CD4-positive, alpha-beta T cell (primary cell): ENCODE data around the gene PGAP3. TPM values are rescaled to one million over a fixed set of nuclear protein-coding genes. Genes with fewer than 3 reads are reported as not detected.
A peak's percentile ranks its signal among the peaks of the same experiment; 100 is the strongest.

ENCODE experiments used
- ATAC-seq: fragments of 200-7000 bp; cut with Tn5 transposase; one replicate; pipeline ENCODE4 v1.10.0; 2022; ENCODE audit warnings: mild to moderate bottlenecking; ENCODE audit not compliant: poor library complexity
- CTCF ChIA-PET: fragments of 350-600 bp; sonication (Branson Sonifier 250); formaldehyde crosslinking; loops from one replicate; lab custom pipeline; 2021; ENCODE audit warnings: antibody characterized with exemption, inconsistent platforms; lab: Charles Lee
- POLR2A ChIA-PET: fragments of 350-600 bp; sonication (Branson Sonifier 250); formaldehyde crosslinking; loops from one replicate; lab custom pipeline; 2021; ENCODE audit warnings: antibody characterized with exemption, inconsistent platforms; lab: Charles Lee
- DNase-seq, 14 experiments: peaks; one replicate each; pipeline ENCODE4 v3.0.0-alpha.2; 2013 to 2020; ENCODE audit warnings: mixed read lengths in 2 of 14
- H3K27ac ChIP-seq, 2 donors: one replicate each; pipeline versions ENCODE4 v1.5.1 to v1.7.0; 2013; ENCODE audit warnings: low read length in 2 of 2, low read depth in 1 of 2, mild to moderate bottlenecking in 1 of 2
- H3K27me3 ChIP-seq, 2 experiments: 1 replicate in 1 of 2; 2 replicates in 1 of 2; pipeline versions ENCODE4 v1.6.1 to v1.7.0; 2013; ENCODE audit warnings: low read length in 2 of 2, control low read depth in 1 of 2, mild to moderate bottlenecking in 1 of 2, moderate library complexity in 1 of 2; ENCODE audit not compliant: insufficient read depth in 2 of 2, control insufficient read depth in 1 of 2
- H3K36me3 ChIP-seq: one replicate; pipeline ENCODE4 v1.6.1; 2013; ENCODE audit warnings: low read length, control low read depth; ENCODE audit not compliant: insufficient read depth
- H3K4me1 ChIP-seq: one replicate; pipeline ENCODE4 v1.6.1; 2013; ENCODE audit warnings: low read length, control low read depth; ENCODE audit not compliant: insufficient read depth
- H3K4me3 ChIP-seq: one replicate; pipeline ENCODE4 v1.5.1; 2013; ENCODE audit warnings: mild to moderate bottlenecking, low read length, moderate library complexity
- H3K9me3 ChIP-seq, 2 experiments: 1 replicate in 1 of 2; 2 replicates in 1 of 2; pipeline versions ENCODE4 v1.6.1 to v1.7.0; 2013; ENCODE audit warnings: low read length in 2 of 2, mild to moderate bottlenecking in 2 of 2, control low read depth in 1 of 2, moderate library complexity in 1 of 2; ENCODE audit not compliant: control insufficient read depth in 1 of 2, insufficient read depth in 1 of 2
- H3K27ac Mint-ChIP-seq: one replicate; pipeline ENCODE4 v1.8.0; 2020; ENCODE audit warnings: mixed read lengths
- H3K27me3 Mint-ChIP-seq: one replicate; pipeline ENCODE4 v1.8.0; 2021; ENCODE audit warnings: mixed read lengths
- H3K36me3 Mint-ChIP-seq: one replicate; pipeline ENCODE4 v1.8.0; 2021; ENCODE audit warnings: low read depth, mixed read lengths
- H3K4me1 Mint-ChIP-seq: one replicate; pipeline ENCODE4 v1.8.0; 2021; ENCODE audit warnings: low read depth, mixed read lengths
- H3K4me3 Mint-ChIP-seq: one replicate; pipeline ENCODE4 v1.8.0; 2020; ENCODE audit warnings: mild to moderate bottlenecking, mixed read lengths
- H3K9me3 Mint-ChIP-seq: one replicate; pipeline ENCODE4 v1.8.0; 2020; ENCODE audit warnings: mixed read lengths
- CTCF ChIP-seq: fragments of 200-600 bp; IDR thresholded peaks from one replicate; pipeline ENCODE4 v1.8.0; 2022; ENCODE audit warnings: antibody characterized with exemption, mild to moderate bottlenecking
- intact Hi-C, 2 experiments: fragments of 100-400 bp; cut with DNase I in 1 of 2; cut with micrococcal nuclease in 1 of 2; formaldehyde crosslinking; loops; one replicate each; pipeline versions ENCODE4 v1.15.1 to v1.9.0; 2023 to 2025; cut with DNase I, micrococcal nuclease
- total RNA-seq, 174 experiments: library from RNA in 2 of 174; stranded (reverse) in 2 of 174; gene quantifications; one replicate each; pipeline ENCODE4 v1.2.3 and lab custom pipeline; 2021 to 2026

Gene PGAP3
- total RNA-seq, 2 experiments from 2014 or later = 26.1 to 30.7 TPM

GRCh38 chr17:39639043-39639442 is 48.8 kb downstream of the PGAP3 start:
- no peak overlapping the region for H3K27ac ChIP-seq
- POLR2A ChIA-PET = interaction anchor here (0.8 to 1.8 kb wide), 3 partner anchors 15 to 48 kb away, joined by 3 to 8 read pairs (median 6); partner anchors contain the start of gene PGAP3
- Mint-ChIP-seq H3K4me1 (peaks cover 87% of the 10 kb centered on the region), H3K27ac (peak overlapping the region; percentile 91), H3K9me3 (no peaks in the 10 kb centered on the region), H3K36me3 (peaks cover 16% of the 10 kb centered on the region), H3K27me3 (no peaks in the 10 kb centered on the region), H3K4me3 (peak overlapping the region; percentile 97)
- peaks cover 94% of the 10 kb centered on the region for H3K4me1 ChIP-seq
- H3K4me3 ChIP-seq = no peak overlapping the region
- no peak for ATAC-seq
- DNase-seq = no peak
- no peak for TF ChIP-seq CTCF
- intact Hi-C loops = loop anchor here (2.0 to 10.0 kb wide), 4 partner anchors 48 to 316 kb away; partner anchors contain the start of gene PGAP3 (in 1 of the 2)
- no peaks in the 10 kb centered on the region for H3K27me3 ChIP-seq
- CTCF ChIA-PET = interaction anchor here (1.7 to 4.7 kb wide), 2 partner anchors 17 to 91 kb away, joined by 5 to 58 read pairs; partner anchors contain the start of gene MIEN1
- H3K9me3 ChIP-seq = no peaks in the 10 kb centered on the region
- H3K36me3 ChIP-seq = peaks cover 4% of the 10 kb centered on the region

- H3K4me1 Mint-ChIP-seq = peaks cover 80% of the 10 kb centered on the region
- DNase-seq (no peak), ATAC-seq (no peak)
- Histone ChIP-seq H3K27me3 (no peaks in the 10 kb centered on the region), H3K36me3 (peaks cover 4% of the 10 kb centered on the region), H3K9me3 (no peaks in the 10 kb centered on the region), H3K4me3 (peak overlapping the region; percentile 94), H3K27ac (no peak overlapping the region), H3K4me1 (peaks cover 87% of the 10 kb centered on the region)
- no peaks in the 10 kb centered on the region for H3K9me3 Mint-ChIP-seq
- ChIA-PET POLR2A (interaction anchor here (1.1 to 1.8 kb wide), 5 partner anchors 15 to 92 kb away, joined by 3 to 8 read pairs (median 4); partner anchors contain the start of gene MIEN1), CTCF (interaction anchor here (0.8 to 4.7 kb wide), 3 partner anchors 16 to 91 kb away, joined by 3 to 58 read pairs (median 17); no protein-coding TSS in a partner anchor)
- peak overlapping the region; percentile 91 for H3K27ac Mint-ChIP-seq
- peaks cover 16% of the 10 kb centered on the region for H3K36me3 Mint-ChIP-seq
- TF ChIP-seq CTCF = no peak
- H3K4me3 Mint-ChIP-seq = peak overlapping the region; percentile 97
- intact Hi-C loops = loop anchor here (2.0 to 10.0 kb wide), 4 partner anchors 48 to 316 kb away; partner anchors contain the start of gene PGAP3 (in 1 of the 2)
- H3K27me3 Mint-ChIP-seq = no peaks in the 10 kb centered on the region
Measured at GRCh38 chr17:39638317-39638716, 49.5 kb downstream of the PGAP3 start.

GRCh38 chr17:39636927-39637736 is 50.7 kb downstream of the PGAP3 start, which contains the start of gene STARD3:
Gene STARD3, plus strand, starts transcription at chr17:39637144. Its CDS starts 16,388 bp downstream, at chr17:39653532.
- H3K4me3 Mint-ChIP-seq = peak within 1 kb of the TSS; percentile 97
- ChIA-PET POLR2A (interaction anchor here (0.9 to 1.8 kb wide), 7 partner anchors 9 to 176 kb away, joined by 3 to 8 read pairs (median 4); partner anchors contain the start of genes CDK12 and MIEN1), CTCF (interaction anchor here (2.8 to 4.7 kb wide), 2 partner anchors 15 to 17 kb away, joined by 17 to 58 read pairs; no protein-coding TSS in a partner anchor)
- no peaks in the 10 kb centered on the region for H3K9me3 ChIP-seq
- peaks cover 0 to 2% of the 10 kb centered on the region in 2 experiments for H3K27me3 ChIP-seq
- peak within 1 kb of the TSS; percentile 91 for H3K27ac Mint-ChIP-seq
- H3K27ac ChIP-seq = peak within 1 kb of the TSS; percentile 92 to 94
- intact Hi-C loops = loop anchor here (1.0 to 10.0 kb wide), 6 partner anchors 14 to 344 kb away; partner anchors contain the start of genes IKZF3 (in 1 of the 2), PGAP3 (in 1 of the 2) and PSMD3 (in 1 of the 2)
- TF ChIP-seq CTCF = peak; percentile 43
- peaks cover 16% of the 10 kb centered on the region for H3K36me3 Mint-ChIP-seq
- no peaks in the 10 kb centered on the region for H3K27me3 Mint-ChIP-seq
- H3K4me3 ChIP-seq = peak within 1 kb of the TSS; percentile 94
- peak; percentile 84 to 95 (median 88) for DNase-seq
- ATAC-seq = peak; percentile 82
- H3K9me3 Mint-ChIP-seq = no peaks in the 10 kb centered on the region
- peaks cover 4% of the 10 kb centered on the region for H3K36me3 ChIP-seq
- peaks cover 68% of the 10 kb centered on the region for H3K4me1 Mint-ChIP-seq
- peaks cover 76% of the 10 kb centered on the region for H3K4me1 ChIP-seq
